Retina (tissue), 1 donor: ENCODE data around the gene SCN8A.
"Not testable (repeated sequence)": the region's sequence is repeated elsewhere in the genome, so short reads cannot be mapped to it uniquely, and the experiment has no call there.

Experiments used
- DNase-seq: peaks from one replicate; pipeline ENCODE4 v3.0.0-alpha.2; 2016

SCN8A gene

GRCh38 chr12:51818086-51818485, 227.1 kb downstream of the SCN8A start:
- DNase-seq: no peak

GRCh38 chr12:51818566-51819300, 227.7 kb downstream of the SCN8A start:
- no peak for DNase-seq

- no peak for DNase-seq
Measured at GRCh38 chr12:51819736-51820525, 228.9 kb downstream of the SCN8A start.

- peak; percentile 74 for DNase-seq
Measured at GRCh38 chr12:51820526-51821439, 229.8 kb downstream of the SCN8A start.

GRCh38 chr12:51821440-51822260, 230.6 kb downstream of the SCN8A start:
- no peak for DNase-seq

GRCh38 chr12:51822261-51822616, 231.2 kb downstream of the SCN8A start:
- no peak for DNase-seq

- DNase-seq: no peak
Measured at GRCh38 chr12:51822956-51823355, 231.9 kb downstream of the SCN8A start.

- peak; percentile 23 for DNase-seq
Measured at GRCh38 chr12:51823875-51824565, 233.0 kb downstream of the SCN8A start.

- no peak for DNase-seq
Measured at GRCh38 chr12:51825216-51825615, 234.2 kb downstream of the SCN8A start.

GRCh38 chr12:51826881-51827280, 235.8 kb downstream of the SCN8A start:
- DNase-seq: no peak

- DNase-seq: peak; percentile 10
Measured at GRCh38 chr12:51827925-51828818, 237.1 kb downstream of the SCN8A start.

GRCh38 chr12:51829011-51829481, 238.0 kb downstream of the SCN8A start:
- peak; percentile 73 for DNase-seq

GRCh38 chr12:51829641-51830040, 238.6 kb downstream of the SCN8A start:
- no peak for DNase-seq

- not testable (repeated sequence) for DNase-seq
Measured at GRCh38 chr12:51831817-51832216, 240.8 kb downstream of the SCN8A start.

GRCh38 chr12:51832354-51833107, 241.5 kb downstream of the SCN8A start:
- no peak for DNase-seq

- DNase-seq: no peak
Measured at GRCh38 chr12:51833448-51834227, 242.6 kb downstream of the SCN8A start.

- no peak for DNase-seq
Measured at GRCh38 chr12:51834411-51834810, 243.4 kb downstream of the SCN8A start.

- peak; percentile 84 for DNase-seq
Measured at GRCh38 chr12:51836041-51836826, 245.2 kb downstream of the SCN8A start.
